Peyer's patch (tissue), 4 donors: ENCODE measurements around the gene RABGAP1.

Experiments
- POLR2A ChIP-seq, 2 donors: fragments of 450-650 bp; IDR thresholded peaks; one replicate each; pipeline ENCODE4 v1.5.1; 2017; ENCODE audit warnings: antibody characterized with exemption in 2 of 2, mild to moderate bottlenecking in 2 of 2, moderate library complexity in 2 of 2
- TF ChIP-seq, protein P1 (sequence below), 6 experiments: fragments of 450-650 bp in 4 of 6; fragments of 200-600 bp in 2 of 6; sonication (generic) in 1 of 6; IDR thresholded peaks; one replicate each; pipeline ENCODE4 v1.5.1; 2017 to 2019; ENCODE audit warnings: antibody characterized with exemption in 6 of 6, mild to moderate bottlenecking in 3 of 6, moderate library complexity in 1 of 6

- TF ChIP-seq POLR2A (IDR thresholded peaks at IDR 0.05), result no peak
- TF ChIP-seq, protein P1, sequence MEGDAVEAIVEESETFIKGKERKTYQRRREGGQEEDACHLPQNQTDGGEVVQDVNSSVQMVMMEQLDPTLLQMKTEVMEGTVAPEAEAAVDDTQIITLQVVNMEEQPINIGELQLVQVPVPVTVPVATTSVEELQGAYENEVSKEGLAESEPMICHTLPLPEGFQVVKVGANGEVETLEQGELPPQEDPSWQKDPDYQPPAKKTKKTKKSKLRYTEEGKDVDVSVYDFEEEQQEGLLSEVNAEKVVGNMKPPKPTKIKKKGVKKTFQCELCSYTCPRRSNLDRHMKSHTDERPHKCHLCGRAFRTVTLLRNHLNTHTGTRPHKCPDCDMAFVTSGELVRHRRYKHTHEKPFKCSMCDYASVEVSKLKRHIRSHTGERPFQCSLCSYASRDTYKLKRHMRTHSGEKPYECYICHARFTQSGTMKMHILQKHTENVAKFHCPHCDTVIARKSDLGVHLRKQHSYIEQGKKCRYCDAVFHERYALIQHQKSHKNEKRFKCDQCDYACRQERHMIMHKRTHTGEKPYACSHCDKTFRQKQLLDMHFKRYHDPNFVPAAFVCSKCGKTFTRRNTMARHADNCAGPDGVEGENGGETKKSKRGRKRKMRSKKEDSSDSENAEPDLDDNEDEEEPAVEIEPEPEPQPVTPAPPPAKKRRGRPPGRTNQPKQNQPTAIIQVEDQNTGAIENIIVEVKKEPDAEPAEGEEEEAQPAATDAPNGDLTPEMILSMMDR (IDR thresholded peaks at IDR 0.05), result peak in 4 of 6 experiments; percentile 20 to 36 (median 27)
These were observed 161.7 kb downstream of the RABGAP1 start for GRCh38 chr9:123102375-123103113.
